Upper lobe of right lung (tissue), 1 donor: ENCODE data around the gene CFAP54. TPM values are rescaled to one million over a fixed set of nuclear protein-coding genes. Genes with fewer than 3 reads are reported as not detected.

Experiments
- ATAC-seq: fragments of 200-7000 bp; cut with Tn5 transposase; one replicate; pipeline ENCODE4 v1.9.1; 2020; ENCODE audit warnings: mild to moderate bottlenecking, moderate library complexity
- DNase-seq: peaks from one replicate; pipeline ENCODE4 v3.0.0-alpha.2; 2020
- H3K27ac ChIP-seq: fragments of 200-600 bp; one replicate; pipeline ENCODE4 v1.8.0; 2022
- H3K27me3 ChIP-seq: fragments of 200-600 bp; one replicate; pipeline ENCODE4 v1.8.0; 2022; ENCODE audit warnings: mild to moderate bottlenecking
- H3K36me3 ChIP-seq: fragments of 200-600 bp; one replicate; pipeline ENCODE4 v1.8.0; 2022
- H3K4me1 ChIP-seq: fragments of 200-600 bp; one replicate; pipeline ENCODE4 v1.8.0; 2022
- H3K4me3 ChIP-seq: fragments of 200-600 bp; one replicate; pipeline ENCODE4 v1.8.0; 2022; ENCODE audit warnings: mild to moderate bottlenecking
- H3K9me3 ChIP-seq: fragments of 200-600 bp; one replicate; pipeline ENCODE4 v1.8.0; 2022
- intact Hi-C: fragments of 100-400 bp; cut with DNase I; formaldehyde crosslinking; loops from one replicate; pipeline ENCODE4 v1.11.0; 2022
- total RNA-seq: library from RNA; stranded (reverse); fragmentation: NEBNext Ultra II Directional; extraction: Animal tissue kit (Norgen Biotek cat#: 25700); gene quantifications from one replicate; pipeline ENCODE4 v1.2.1, GENCODE V29; 2021
- TF ChIP-seq, protein P1 (sequence below): fragments of 200-600 bp; IDR thresholded peaks from one replicate; pipeline ENCODE4 v1.8.0; 2022; ENCODE audit warnings: antibody characterized with exemption
- donor health status: DM: no; HTN: yes; CAD: no; lungs with severe emphysema.

The CFAP54 gene
- total RNA-seq, 1 donor from 2014 or later: 0.75 TPM

DNA sequence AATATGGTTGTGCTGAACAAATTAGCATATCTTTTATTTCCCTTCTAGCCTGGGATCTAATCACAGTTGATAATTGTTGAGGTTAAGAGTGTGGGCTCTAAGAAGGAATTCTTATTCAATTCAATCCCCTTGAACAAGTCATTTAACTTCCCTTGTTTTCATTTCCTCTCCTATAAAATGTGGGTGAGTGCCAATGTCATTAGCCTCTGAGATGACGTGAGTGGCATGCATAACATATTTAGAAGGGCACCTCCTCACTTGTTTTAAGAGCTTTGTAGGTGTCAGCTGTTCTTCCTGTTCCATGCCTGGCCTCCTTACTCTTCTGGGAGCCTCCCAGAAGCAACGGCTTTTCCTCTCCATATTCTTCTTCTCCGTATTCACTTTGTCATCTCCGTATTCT, 262.2 kb downstream of the CFAP54 start:
- TF ChIP-seq, protein P1, sequence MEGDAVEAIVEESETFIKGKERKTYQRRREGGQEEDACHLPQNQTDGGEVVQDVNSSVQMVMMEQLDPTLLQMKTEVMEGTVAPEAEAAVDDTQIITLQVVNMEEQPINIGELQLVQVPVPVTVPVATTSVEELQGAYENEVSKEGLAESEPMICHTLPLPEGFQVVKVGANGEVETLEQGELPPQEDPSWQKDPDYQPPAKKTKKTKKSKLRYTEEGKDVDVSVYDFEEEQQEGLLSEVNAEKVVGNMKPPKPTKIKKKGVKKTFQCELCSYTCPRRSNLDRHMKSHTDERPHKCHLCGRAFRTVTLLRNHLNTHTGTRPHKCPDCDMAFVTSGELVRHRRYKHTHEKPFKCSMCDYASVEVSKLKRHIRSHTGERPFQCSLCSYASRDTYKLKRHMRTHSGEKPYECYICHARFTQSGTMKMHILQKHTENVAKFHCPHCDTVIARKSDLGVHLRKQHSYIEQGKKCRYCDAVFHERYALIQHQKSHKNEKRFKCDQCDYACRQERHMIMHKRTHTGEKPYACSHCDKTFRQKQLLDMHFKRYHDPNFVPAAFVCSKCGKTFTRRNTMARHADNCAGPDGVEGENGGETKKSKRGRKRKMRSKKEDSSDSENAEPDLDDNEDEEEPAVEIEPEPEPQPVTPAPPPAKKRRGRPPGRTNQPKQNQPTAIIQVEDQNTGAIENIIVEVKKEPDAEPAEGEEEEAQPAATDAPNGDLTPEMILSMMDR: no peak
- DNase-seq: no peak
- Histone ChIP-seq H3K27ac (no peak overlapping the region), H3K36me3 (no peaks in the 10 kb centered on the region), H3K4me1 (no peaks in the 10 kb centered on the region), H3K4me3 (no peak overlapping the region), H3K27me3 (no peaks in the 10 kb centered on the region), H3K9me3 (no peaks in the 10 kb centered on the region)
- intact Hi-C loops: no loop called here
- ATAC-seq: no peak

DNA sequence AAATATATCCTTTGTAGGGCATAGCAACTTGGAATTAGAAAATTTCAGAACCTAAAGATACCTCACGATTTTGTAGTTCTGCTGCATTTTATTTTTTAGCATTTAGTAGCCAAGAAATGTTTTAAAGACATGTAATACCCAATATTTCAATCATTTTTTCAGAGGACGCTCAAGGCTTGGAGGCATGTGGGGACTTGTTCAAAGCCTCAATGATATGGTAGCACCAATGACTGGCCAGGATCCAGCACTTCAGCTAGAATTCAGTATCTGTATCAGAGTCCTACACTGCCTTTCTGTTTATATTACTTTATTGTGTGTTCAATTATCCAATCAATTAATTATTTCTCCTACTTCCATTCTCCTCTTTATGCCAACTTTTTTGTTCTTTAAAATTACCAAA, 262.8 kb downstream of the CFAP54 start:
- TF ChIP-seq, protein P1: no peak
- no peaks in the 10 kb centered on the region for H3K36me3 ChIP-seq
- no peak overlapping the region for H3K4me3 ChIP-seq
- ATAC-seq (no peak), DNase-seq (no peak)
- H3K4me1 ChIP-seq: no peaks in the 10 kb centered on the region
- no peaks in the 10 kb centered on the region for H3K27me3 ChIP-seq
- no peak overlapping the region for H3K27ac ChIP-seq
- intact Hi-C loops: no loop called here
- H3K9me3 ChIP-seq: no peaks in the 10 kb centered on the region

DNA sequence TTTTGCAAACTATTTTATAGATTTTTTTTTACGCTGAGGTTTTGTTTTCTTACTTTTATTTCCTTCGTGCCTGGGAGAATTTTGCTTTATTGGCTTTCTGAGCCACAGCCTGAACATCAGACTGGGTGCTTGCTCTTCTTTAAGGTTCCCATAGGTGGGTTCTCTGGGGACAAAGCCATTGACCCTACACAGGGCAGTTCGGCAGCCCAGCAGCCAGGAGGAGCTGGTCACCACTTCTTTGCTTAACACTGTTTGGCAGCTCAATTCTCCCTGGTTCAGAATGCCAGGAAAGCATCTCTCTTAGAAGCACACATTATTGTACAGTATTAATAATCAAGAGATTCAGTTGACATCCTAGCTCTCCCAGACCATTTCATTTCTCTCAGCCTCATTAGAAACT, 276.9 kb downstream of the CFAP54 start:
- TF ChIP-seq, protein P1: no peak
- H3K27me3 ChIP-seq: no peaks in the 10 kb centered on the region
- ATAC-seq: no peak
- H3K27ac ChIP-seq: no peak overlapping the region
- H3K4me3 ChIP-seq: no peak overlapping the region
- intact Hi-C loops: no loop called here
- DNase-seq: no peak
- H3K4me1 ChIP-seq: no peaks in the 10 kb centered on the region
- no peaks in the 10 kb centered on the region for H3K9me3 ChIP-seq
- no peaks in the 10 kb centered on the region for H3K36me3 ChIP-seq

DNA sequence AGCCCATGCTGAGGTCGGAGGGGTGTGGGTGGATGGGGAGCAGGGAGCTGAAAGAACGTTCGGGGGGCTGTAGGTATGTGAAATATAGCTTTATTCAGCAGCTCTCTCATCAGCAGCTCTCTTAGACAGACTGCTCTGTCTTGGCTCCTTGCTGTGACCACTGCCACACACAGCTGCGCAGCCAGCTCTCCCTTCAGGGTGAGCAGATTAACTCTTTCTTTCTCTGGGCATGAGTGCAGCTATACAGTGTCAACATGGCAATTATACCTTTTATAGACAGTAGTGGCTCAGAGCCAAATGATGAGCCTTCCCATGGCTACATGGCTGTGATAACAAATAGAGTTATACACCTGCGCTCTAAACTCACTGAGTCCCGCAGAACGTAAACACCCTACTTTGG, 280.0 kb downstream of the CFAP54 start:
- no peaks in the 10 kb centered on the region for H3K9me3 ChIP-seq
- DNase-seq (no peak), ATAC-seq (no peak)
- H3K36me3 ChIP-seq: no peaks in the 10 kb centered on the region
- H3K4me3 ChIP-seq: no peak overlapping the region
- no peak overlapping the region for H3K27ac ChIP-seq
- intact Hi-C loops: no loop called here
- H3K4me1 ChIP-seq: no peaks in the 10 kb centered on the region
- H3K27me3 ChIP-seq: no peaks in the 10 kb centered on the region
- TF ChIP-seq, protein P1: no peak

DNA sequence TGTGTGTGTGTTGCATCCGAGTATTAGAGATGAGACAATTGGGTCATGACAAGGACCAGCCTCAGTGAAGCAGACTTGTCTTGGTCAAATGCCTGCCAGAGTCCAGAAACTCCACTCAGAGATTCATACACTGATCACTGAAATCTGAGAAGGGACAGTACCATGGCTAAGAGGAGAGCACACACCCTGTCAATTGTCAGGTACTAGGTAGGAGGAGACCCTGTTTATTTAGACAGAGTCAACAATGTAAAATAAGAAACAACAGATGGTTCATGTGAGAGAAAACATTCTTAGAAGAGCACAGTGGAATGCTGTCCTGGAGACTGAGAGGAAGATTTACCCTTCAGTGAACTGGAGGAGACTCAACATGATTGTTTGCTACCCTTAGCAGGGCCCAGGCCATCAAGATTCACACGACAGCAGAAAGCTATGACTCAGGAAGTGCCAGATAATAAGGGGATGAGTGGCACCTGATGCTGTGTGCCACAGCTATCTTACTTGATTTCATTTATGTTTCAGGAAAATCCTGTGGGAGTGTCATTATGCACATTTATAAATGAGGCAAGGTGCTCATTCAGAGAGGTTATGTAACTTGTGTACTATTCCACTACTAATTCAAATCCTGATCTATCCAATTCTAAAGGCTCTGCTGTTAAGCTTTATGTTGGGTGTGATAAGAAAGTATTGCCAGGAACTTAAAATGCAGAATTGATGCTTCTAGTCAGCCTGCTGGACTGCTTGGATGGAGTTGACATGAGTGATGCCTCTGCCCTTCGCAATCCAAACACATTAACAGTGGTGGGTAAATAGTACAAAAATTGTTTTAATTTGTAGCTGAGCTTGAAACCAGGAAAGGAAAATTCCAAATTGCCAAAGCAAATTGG, 281.1 kb downstream of the CFAP54 start:
- DNase-seq: no peak
- H3K27me3 ChIP-seq: no peaks in the 10 kb centered on the region
- TF ChIP-seq, protein P1: no peak
- intact Hi-C loops: no loop called here
- ATAC-seq: no peak
- no peaks in the 10 kb centered on the region for H3K9me3 ChIP-seq
- no peak overlapping the region for H3K27ac ChIP-seq
- no peak overlapping the region for H3K4me3 ChIP-seq
- no peaks in the 10 kb centered on the region for H3K36me3 ChIP-seq
- no peaks in the 10 kb centered on the region for H3K4me1 ChIP-seq
